ENCODE measurements around the gene IFT172. TPM values are rescaled to one million over a fixed set of nuclear protein-coding genes. Genes with fewer than 3 reads are reported as not detected.

Gene IFT172
- total RNA-seq, 3 donors from 2014 or later: 5.2 to 7.5 (median 6.7) TPM

Other genes with a start within 250 kb of the IFT172 start
- under 1 TPM; 0.15 to 0.43 (median 0.18) TPM for gene SLC30A3, start 226.7 kb downstream of the IFT172 start, total RNA-seq
- gene DNAJC5G, start 214.3 kb downstream of the IFT172 start, total RNA-seq: not detected
- under 1 TPM; 0.21 to 0.40 (median 0.22) TPM for gene TRIM54, start 207.3 kb downstream of the IFT172 start, total RNA-seq
- 1 to 10 TPM in 1 of 3 donors, under 1 TPM in 2; 0.71 to 1.1 (median 0.78) TPM for gene UCN, start 181.3 kb downstream of the IFT172 start, total RNA-seq
- gene MPV17, start 166.6 kb downstream of the IFT172 start, total RNA-seq: 10 to 100 TPM; 84.6 to 89.4 (median 87.5) TPM
- 100 to 1,000 TPM; 102 to 110 (median 107) TPM for gene GTF3C2, start 133.0 kb downstream of the IFT172 start, total RNA-seq
- gene EIF2B4, start 119.4 kb downstream of the IFT172 start, total RNA-seq: 10 to 100 TPM; 63.4 to 69.8 (median 65.0) TPM
- gene SNX17, start 119.1 kb downstream of the IFT172 start, total RNA-seq: 100 to 1,000 TPM; 117 to 125 (median 123) TPM
- 10 to 100 TPM in 2 of 3 donors, 1 to 10 TPM in 1; 8.4 to 11.0 (median 10.4) TPM for gene ZNF513, start 109.0 kb downstream of the IFT172 start, total RNA-seq
- gene PPM1G, start 80.2 kb downstream of the IFT172 start, total RNA-seq: 100 to 1,000 TPM; 177 to 208 (median 186) TPM
- gene NRBP1, start 61.1 kb downstream of the IFT172 start, total RNA-seq: 100 to 1,000 TPM in 1 of 3 donors, 10 to 100 TPM in 2; 99.0 to 103 (median 99.4) TPM
- 1 to 10 TPM; 4.8 to 5.4 (median 5.2) TPM for gene KRTCAP3, start 47.4 kb downstream of the IFT172 start, total RNA-seq
- under 1 TPM in 1 of 3 donors, not detected in 2; 0.11 TPM for gene FNDC4, start 5.5 kb upstream of the IFT172 start, total RNA-seq
- not detected for gene GCKR, start 7.1 kb upstream of the IFT172 start, total RNA-seq
- gene ZNF512, start 93.3 kb upstream of the IFT172 start, total RNA-seq: 10 to 100 TPM; 13.6 to 16.6 (median 16.4) TPM
- gene CCDC121, start 139.3 kb upstream of the IFT172 start, total RNA-seq: under 1 TPM; 0.11 to 0.27 (median 0.25) TPM
- 10 to 100 TPM; 66.5 to 76.6 (median 69.4) TPM for gene GPN1, start 139.3 kb upstream of the IFT172 start, total RNA-seq
- 10 to 100 TPM; 23.6 to 31.4 (median 28.1) TPM for gene SUPT7L, start 173.9 kb upstream of the IFT172 start, total RNA-seq
- 10 to 100 TPM; 32.7 to 37.5 (median 32.7) TPM for gene SLC4A1AP, start 174.1 kb upstream of the IFT172 start, total RNA-seq

Data from activated T-cell treated with anti-CD3 and anti-CD28 coated beads, Interleukin-2, amount 50 U/mL, for 4 hours (primary cell).